Lower lobe of right lung (tissue), 2 donors: ENCODE data around the gene KIF14. TPM values are rescaled to one million over a fixed set of nuclear protein-coding genes. Genes with fewer than 3 reads are reported as not detected.

Source experiments
- ATAC-seq, 2 donors: fragments of 200-7000 bp; cut with Tn5 transposase; one replicate each; pipeline ENCODE4 v1.9.1; 2020 to 2022; ENCODE audit warnings: mild to moderate bottlenecking in 2 of 2, moderate library complexity in 2 of 2
- DNase-seq: peaks from one replicate; pipeline ENCODE4 v3.0.0-alpha.2; 2020
- H3K27ac ChIP-seq: fragments of 200-600 bp; one replicate; pipeline ENCODE4 v1.8.0; 2022
- H3K27me3 ChIP-seq: fragments of 200-600 bp; one replicate; pipeline ENCODE4 v1.8.0; 2022; ENCODE audit warnings: low read depth
- H3K36me3 ChIP-seq: fragments of 200-600 bp; one replicate; pipeline ENCODE4 v1.8.0; 2022; ENCODE audit warnings: mild to moderate bottlenecking
- H3K4me1 ChIP-seq: fragments of 200-600 bp; one replicate; pipeline ENCODE4 v1.8.0; 2022
- H3K4me3 ChIP-seq: fragments of 200-600 bp; one replicate; pipeline ENCODE4 v1.8.0; 2022; ENCODE audit warnings: mild to moderate bottlenecking
- H3K9me3 ChIP-seq: fragments of 200-600 bp; one replicate; pipeline ENCODE4 v1.8.0; 2022
- intact Hi-C: fragments of 100-400 bp; cut with DNase I; formaldehyde crosslinking; loops from one replicate; pipeline ENCODE4 v1.11.0; 2022
- total RNA-seq: library from RNA; stranded (reverse); fragmentation: NEBNext Ultra II Directional; extraction: Animal tissue kit (Norgen Biotek cat#: 25700); gene quantifications from one replicate; pipeline ENCODE4 v1.2.1, GENCODE V29; 2021
- TF ChIP-seq, protein P1 (sequence below): fragments of 200-600 bp; IDR thresholded peaks from one replicate; pipeline ENCODE4 v1.8.0; 2022; ENCODE audit warnings: antibody characterized with exemption, mild to moderate bottlenecking
- donor health status: DM: no; HTN: yes; CAD: no; lungs with severe emphysema.

KIF14 gene
- total RNA-seq, 1 donor from 2014 or later, result 0.44 TPM

DNA sequence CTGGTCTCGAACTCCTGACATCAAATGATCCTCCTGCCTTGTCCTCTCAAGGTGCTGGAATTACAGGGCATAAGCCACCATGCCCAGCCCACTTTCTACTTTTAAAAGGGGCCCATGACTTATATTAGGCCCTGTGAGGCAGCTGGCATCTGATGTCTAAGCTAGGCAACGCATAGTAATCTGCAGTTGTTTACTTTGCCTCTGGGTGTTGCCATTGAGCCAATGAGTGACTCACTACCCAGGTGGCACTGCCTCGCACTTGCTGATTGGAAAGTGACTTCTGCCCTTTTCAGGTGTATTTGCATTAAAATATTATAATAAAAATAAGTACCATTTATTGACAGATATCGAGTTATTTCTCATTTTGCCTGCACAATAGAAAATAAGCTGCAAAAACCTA, 84.9 kb downstream of the KIF14 start:
- Histone ChIP-seq H3K9me3 (no peaks in the 10 kb centered on the region), H3K4me1 (no peaks in the 10 kb centered on the region), H3K36me3 (no peaks in the 10 kb centered on the region), H3K4me3 (no peak overlapping the region), H3K27ac (no peak overlapping the region), H3K27me3 (no peaks in the 10 kb centered on the region)
- DNase-seq (no peak), ATAC-seq (peak; percentile 72 to 73)
- intact Hi-C loops, result no loop called here
- TF ChIP-seq, protein P1, sequence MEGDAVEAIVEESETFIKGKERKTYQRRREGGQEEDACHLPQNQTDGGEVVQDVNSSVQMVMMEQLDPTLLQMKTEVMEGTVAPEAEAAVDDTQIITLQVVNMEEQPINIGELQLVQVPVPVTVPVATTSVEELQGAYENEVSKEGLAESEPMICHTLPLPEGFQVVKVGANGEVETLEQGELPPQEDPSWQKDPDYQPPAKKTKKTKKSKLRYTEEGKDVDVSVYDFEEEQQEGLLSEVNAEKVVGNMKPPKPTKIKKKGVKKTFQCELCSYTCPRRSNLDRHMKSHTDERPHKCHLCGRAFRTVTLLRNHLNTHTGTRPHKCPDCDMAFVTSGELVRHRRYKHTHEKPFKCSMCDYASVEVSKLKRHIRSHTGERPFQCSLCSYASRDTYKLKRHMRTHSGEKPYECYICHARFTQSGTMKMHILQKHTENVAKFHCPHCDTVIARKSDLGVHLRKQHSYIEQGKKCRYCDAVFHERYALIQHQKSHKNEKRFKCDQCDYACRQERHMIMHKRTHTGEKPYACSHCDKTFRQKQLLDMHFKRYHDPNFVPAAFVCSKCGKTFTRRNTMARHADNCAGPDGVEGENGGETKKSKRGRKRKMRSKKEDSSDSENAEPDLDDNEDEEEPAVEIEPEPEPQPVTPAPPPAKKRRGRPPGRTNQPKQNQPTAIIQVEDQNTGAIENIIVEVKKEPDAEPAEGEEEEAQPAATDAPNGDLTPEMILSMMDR, result peak; percentile 8

DNA sequence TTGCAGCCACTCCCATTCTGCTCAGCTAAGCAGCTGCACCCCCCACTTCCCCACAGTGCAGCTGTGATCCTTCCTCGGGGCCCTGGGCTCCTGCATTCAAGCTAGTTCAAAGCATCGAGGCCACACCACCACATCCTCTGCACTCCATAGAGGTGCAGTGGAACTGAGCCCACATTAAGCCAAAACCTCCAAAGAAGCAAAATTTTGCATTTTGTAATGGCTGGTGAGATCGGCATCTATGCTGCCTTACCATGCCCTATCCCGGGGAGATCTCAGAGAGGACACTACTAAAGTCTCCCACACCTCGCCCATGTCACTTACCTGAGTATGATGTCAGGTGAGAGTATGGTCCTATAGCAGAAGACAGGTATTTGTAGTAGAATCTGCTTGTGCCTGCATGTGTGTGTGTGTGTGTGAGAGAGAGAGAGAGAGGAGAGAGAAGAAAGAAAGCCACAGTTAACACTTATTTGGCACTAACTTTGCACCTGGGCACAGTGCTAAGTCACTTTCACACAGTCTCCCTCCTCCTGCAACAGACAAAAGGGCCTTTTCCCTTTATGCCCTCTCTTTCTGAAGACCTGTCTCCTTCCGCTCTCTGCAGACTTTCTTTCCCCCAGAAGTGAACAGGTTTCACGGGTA, 89.8 kb downstream of the KIF14 start:
- Histone ChIP-seq H3K9me3 (no peaks in the 10 kb centered on the region), H3K4me1 (no peaks in the 10 kb centered on the region), H3K27ac (no peak overlapping the region), H3K4me3 (no peak overlapping the region), H3K27me3 (no peaks in the 10 kb centered on the region), H3K36me3 (no peaks in the 10 kb centered on the region)
- intact Hi-C loops, result no loop called here
- DNase-seq (no peak), ATAC-seq (peak in 1 of 2 donors; percentile 52)
- TF ChIP-seq, protein P1, result no peak

DNA sequence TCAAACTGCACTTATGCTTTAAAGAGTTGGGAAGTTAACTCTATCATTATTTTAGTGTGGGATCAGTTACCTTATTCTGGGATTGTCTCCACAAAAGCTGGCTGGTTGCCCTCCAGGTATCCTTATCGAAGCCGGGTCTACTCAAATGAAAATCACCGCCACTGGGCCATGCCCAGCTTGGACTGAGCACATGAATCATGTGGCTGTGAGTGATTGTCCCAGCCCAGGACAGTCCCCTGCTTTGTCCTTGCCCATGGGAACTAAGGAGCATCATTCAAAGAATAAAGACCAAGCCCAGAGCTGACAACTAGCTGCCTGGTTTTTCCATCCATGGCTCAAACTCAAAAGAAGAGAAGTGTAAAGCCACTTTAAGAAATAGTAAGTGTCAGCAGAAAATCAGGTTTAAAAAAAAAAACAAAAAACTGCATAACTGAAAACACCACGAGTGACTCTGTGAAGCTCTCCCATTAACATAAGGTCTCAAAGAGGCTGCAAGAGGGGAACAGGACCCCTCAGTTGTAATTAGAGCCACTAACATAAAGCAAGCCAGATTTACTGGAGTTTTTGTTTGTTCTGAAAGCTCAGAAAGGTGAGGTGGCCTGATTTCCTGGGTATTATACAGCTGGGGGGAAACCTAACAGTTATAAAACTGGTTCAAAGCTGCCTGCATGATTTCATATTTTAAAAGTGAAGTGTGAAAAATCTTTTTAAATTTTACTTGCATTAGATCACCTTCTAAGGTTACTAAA, 91.5 kb downstream of the KIF14 start:
- Histone ChIP-seq H3K27me3 (no peaks in the 10 kb centered on the region), H3K27ac (no peak overlapping the region), H3K9me3 (no peaks in the 10 kb centered on the region), H3K4me1 (no peaks in the 10 kb centered on the region), H3K36me3 (no peaks in the 10 kb centered on the region), H3K4me3 (no peak overlapping the region)
- TF ChIP-seq, protein P1, result no peak
- DNase-seq (no peak), ATAC-seq (no peak)
- intact Hi-C loops, result no loop called here

DNA sequence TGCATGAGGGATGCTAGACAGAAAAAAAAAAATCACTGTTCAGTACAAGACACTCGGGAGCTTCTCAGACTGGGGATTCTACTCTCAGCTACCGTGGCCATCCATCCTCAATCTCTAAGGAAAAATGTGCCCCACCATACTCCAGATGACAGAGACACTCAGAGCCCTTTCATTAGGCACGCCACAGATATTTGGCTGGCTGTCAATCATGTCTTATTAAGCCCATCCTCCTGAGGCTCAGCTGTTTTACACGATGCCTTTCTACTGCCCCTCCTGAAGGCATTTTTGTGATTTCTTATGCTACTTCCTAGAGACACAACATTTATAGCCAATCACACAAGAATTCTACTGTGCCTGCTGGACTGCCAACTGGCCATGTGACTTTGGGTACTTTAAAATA, 92.9 kb downstream of the KIF14 start:
- ATAC-seq, result no peak
- Histone ChIP-seq H3K36me3 (no peaks in the 10 kb centered on the region), H3K4me1 (no peaks in the 10 kb centered on the region), H3K27ac (no peak overlapping the region), H3K27me3 (no peaks in the 10 kb centered on the region), H3K9me3 (no peaks in the 10 kb centered on the region), H3K4me3 (no peak overlapping the region)
- intact Hi-C loops, result no loop called here
- TF ChIP-seq, protein P1, result no peak
- no peak for DNase-seq

DNA sequence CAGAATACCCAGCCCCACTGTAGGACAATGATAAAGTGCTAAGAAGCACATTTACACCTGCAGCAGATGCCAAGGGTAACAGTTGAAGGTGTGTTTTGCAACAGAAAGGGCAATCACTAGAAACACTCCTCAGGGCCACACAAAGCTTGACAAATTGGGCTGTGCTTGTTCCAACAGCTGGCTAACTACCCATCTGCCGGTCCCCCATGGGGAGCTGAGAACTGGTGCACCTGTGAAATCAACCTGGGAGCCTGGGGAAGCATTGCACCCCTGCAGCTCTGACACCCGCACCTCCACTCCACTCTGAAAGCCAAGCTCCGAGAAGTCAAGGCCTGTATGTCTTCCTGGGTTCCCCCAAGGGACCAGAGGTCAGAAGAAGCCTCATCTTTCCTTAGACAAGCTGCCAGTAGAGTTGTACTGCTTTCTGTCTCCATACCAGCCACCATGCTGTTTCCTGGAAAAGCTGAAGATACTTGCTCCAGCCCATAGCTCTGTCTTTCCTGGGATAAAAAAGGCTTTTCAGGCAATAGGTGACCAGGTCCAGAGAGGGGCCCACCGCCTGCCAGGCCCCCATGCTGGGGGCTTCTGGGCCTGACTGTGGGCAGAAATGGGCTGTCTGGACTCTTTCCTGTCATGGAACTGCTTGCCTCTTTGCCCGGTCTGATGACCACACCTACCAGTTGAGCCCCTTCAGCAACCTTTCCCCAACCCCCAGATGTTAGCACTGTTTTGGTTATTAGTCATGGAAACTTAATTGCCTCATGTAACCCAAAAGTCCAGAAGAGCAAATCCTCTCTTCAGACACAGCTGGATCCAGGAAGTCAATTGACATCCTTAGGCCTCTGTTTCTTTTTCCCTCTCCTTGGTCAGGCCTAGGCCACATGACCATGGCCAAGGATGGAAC, 93.6 kb downstream of the KIF14 start:
- Histone ChIP-seq H3K4me1 (no peaks in the 10 kb centered on the region), H3K9me3 (no peaks in the 10 kb centered on the region), H3K4me3 (no peak overlapping the region), H3K27ac (no peak overlapping the region), H3K27me3 (no peaks in the 10 kb centered on the region), H3K36me3 (no peaks in the 10 kb centered on the region)
- no peak for DNase-seq
- intact Hi-C loops, result no loop called here
- TF ChIP-seq, protein P1, result no peak
- no peak for ATAC-seq
